SK-N-MC (cell line): ENCODE data around the gene PRPH2.

Experiments
- EZH2 ChIP-seq: fragments of 200-600 bp; sonication (generic); IDR thresholded peaks from one replicate; pipeline ENCODE4 v1.6.1; 2017; ENCODE audit warnings: antibody characterized with exemption
- FOXP2 ChIP-seq: optimal IDR thresholded peaks from 2 replicates; pipeline ENCODE3; 2011; ENCODE audit warnings: mild to moderate bottlenecking, moderate library complexity; ENCODE audit not compliant: insufficient read depth; ENCODE audit errors: extremely low read length, control extremely low read depth
- POLR2AphosphoS5 ChIP-seq: IDR thresholded peaks from 2 replicates; pipeline ENCODE4 v1.6.1; 2012; ENCODE audit warnings: mild to moderate bottlenecking, low read depth, low read length, borderline replicate concordance

DNA sequence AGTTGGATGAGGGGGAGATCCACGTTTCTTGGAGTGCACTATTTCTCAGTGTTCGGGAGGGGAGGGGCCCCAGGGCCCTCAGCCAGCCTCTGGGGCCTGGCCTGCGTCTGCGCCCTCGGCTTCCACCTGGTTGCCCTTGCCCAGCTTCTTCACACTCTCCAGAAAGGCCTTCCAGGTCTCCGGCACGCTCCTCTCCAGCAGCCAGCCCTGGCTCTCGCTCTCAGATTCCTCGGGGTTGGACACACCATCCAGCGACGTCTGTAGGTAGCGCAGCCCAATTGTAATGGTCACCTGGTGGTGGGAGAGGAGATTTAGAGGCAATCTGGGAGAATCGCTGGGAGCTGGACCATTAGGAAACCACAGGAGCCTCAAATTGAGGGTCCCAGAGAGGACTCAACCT lies 24.2 kb downstream of the PRPH2 start:
- TF ChIP-seq EZH2 (no peak), POLR2AphosphoS5 (0 out of 2 replicates have a peak, but pooled peaks have one; percentile 3), FOXP2 (no peak)
